ENCODE measurements around the gene TTC7B.

TTC7B gene

GRCh38 chr14:90647473-90648005 is 168.7 kb downstream of the TTC7B start:
- DNase-seq (ENCODE audit: low spot score) = no peak

GRCh38 chr14:90645842-90646443 is 170.3 kb downstream of the TTC7B start:
- DNase-seq (ENCODE audit: low spot score) = no peak

- peak; percentile 70 for DNase-seq (ENCODE audit: low spot score)
These were observed 171.3 kb downstream of the TTC7B start for GRCh38 chr14:90644882-90645281.

- no peak for DNase-seq (ENCODE audit: low spot score)
These were observed 172.1 kb downstream of the TTC7B start for GRCh38 chr14:90643982-90644670.

GRCh38 chr14:90642244-90642717 is 173.9 kb downstream of the TTC7B start:
- DNase-seq (ENCODE audit: low spot score) = no peak

GRCh38 chr14:90641615-90642243 is 174.5 kb downstream of the TTC7B start:
- no peak for DNase-seq (ENCODE audit: low spot score)

GRCh38 chr14:90641168-90641567 is 175.1 kb downstream of the TTC7B start:
- no peak for DNase-seq (ENCODE audit: low spot score)

GRCh38 chr14:90639641-90640040 is 176.6 kb downstream of the TTC7B start:
- no peak for DNase-seq (ENCODE audit: low spot score)

- DNase-seq (ENCODE audit: low spot score) = no peak
These were observed 183.4 kb downstream of the TTC7B start for GRCh38 chr14:90632871-90633270.

- DNase-seq (ENCODE audit: low spot score) = no peak
These were observed 183.8 kb downstream of the TTC7B start for GRCh38 chr14:90632451-90632850.

- DNase-seq (ENCODE audit: low spot score) = no peak
These were observed 185.9 kb downstream of the TTC7B start for GRCh38 chr14:90630171-90630806.

GRCh38 chr14:90629471-90629870 is 186.8 kb downstream of the TTC7B start:
- no peak for DNase-seq (ENCODE audit: low spot score)

GRCh38 chr14:90628825-90629224 is 187.4 kb downstream of the TTC7B start:
- DNase-seq (ENCODE audit: low spot score) = no peak

- DNase-seq (ENCODE audit: low spot score) = no peak
These were observed 188.8 kb downstream of the TTC7B start for GRCh38 chr14:90627478-90627877.

GRCh38 chr14:90626550-90626949 is 189.7 kb downstream of the TTC7B start:
- DNase-seq (ENCODE audit: low spot score) = no peak

- no peak for DNase-seq (ENCODE audit: low spot score)
These were observed 190.8 kb downstream of the TTC7B start for GRCh38 chr14:90625445-90625844.

- no peak for DNase-seq (ENCODE audit: low spot score)
These were observed 191.4 kb downstream of the TTC7B start for GRCh38 chr14:90624732-90625400.

- peak; percentile 40 for DNase-seq (ENCODE audit: low spot score)
These were observed 192.0 kb downstream of the TTC7B start for GRCh38 chr14:90624227-90624626.

- DNase-seq (ENCODE audit: low spot score) = no peak
These were observed 195.0 kb downstream of the TTC7B start for GRCh38 chr14:90621201-90621600.

- no peak for DNase-seq (ENCODE audit: low spot score)
These were observed 195.6 kb downstream of the TTC7B start for GRCh38 chr14:90620568-90621077.

- no peak for DNase-seq (ENCODE audit: low spot score)
These were observed 196.3 kb downstream of the TTC7B start for GRCh38 chr14:90619911-90620310.

- DNase-seq (ENCODE audit: low spot score) = no peak
These were observed 198.3 kb downstream of the TTC7B start for GRCh38 chr14:90617961-90618360.

All from AG20443 (cell line).